Gastroesophageal sphincter (tissue), 4 donors: ENCODE results near the gene RPL13. TPM values are rescaled to one million over a fixed set of nuclear protein-coding genes. Genes with fewer than 3 reads are reported as not detected.

Experiments used
- ATAC-seq: fragments of 150-250 bp; one replicate; pipeline ENCODE4 v1.9.1; 2016; ENCODE audit warnings: mild to moderate bottlenecking, moderate library complexity
- H3K27ac ChIP-seq, 4 donors: fragments of 200-600 bp; sonication (generic) in 3 of 4; 1 replicate in 3 of 4; 2 replicates in 1 of 4; pipeline ENCODE4 v1.5.1; 2016 to 2019
- H3K27me3 ChIP-seq: fragments of 200-600 bp; sonication (generic); one replicate; pipeline ENCODE4 v1.5.1; 2019
- H3K36me3 ChIP-seq, 2 donors: fragments of 200-600 bp; sonication (generic); one replicate each; pipeline ENCODE4 v1.5.1; 2019; ENCODE audit warnings: control low read depth in 1 of 2
- H3K4me1 ChIP-seq, 3 donors: fragments of 200-600 bp; sonication (generic); 1 replicate in 2 of 3; 2 replicates in 1 of 3; pipeline ENCODE4 v1.5.1; 2016 to 2019; ENCODE audit warnings: control low read depth in 2 of 3
- H3K4me3 ChIP-seq, 2 donors: fragments of 200-600 bp; sonication (generic); one replicate each; pipeline ENCODE4 v1.5.1; 2019; ENCODE audit warnings: mild to moderate bottlenecking in 1 of 2, moderate library complexity in 1 of 2
- H3K9me3 ChIP-seq, 3 donors: fragments of 200-600 bp; sonication (generic); one replicate each; pipeline ENCODE4 v1.5.1; 2017 to 2019; ENCODE audit warnings: control low read depth in 2 of 3
- EP300 ChIP-seq: sonication (generic); formaldehyde crosslinking; IDR thresholded peaks from one replicate; pipeline ENCODE4 v1.6.1; 2017; ENCODE audit warnings: antibody characterized with exemption, mild to moderate bottlenecking
- POLR2A ChIP-seq, 2 donors: fragments of 450-650 bp; IDR thresholded peaks; one replicate each; pipeline ENCODE4 v1.6.1; 2017; ENCODE audit warnings: antibody characterized with exemption in 2 of 2, mild to moderate bottlenecking in 2 of 2, moderate library complexity in 1 of 2
- POLR2AphosphoS5 ChIP-seq: sonication (generic); formaldehyde crosslinking; IDR thresholded peaks from one replicate; pipeline ENCODE4 v1.6.1; 2017; ENCODE audit warnings: antibody characterized with exemption
- WGBS, 2 donors: methylation state at CpG; one replicate each; pipeline ENCODE4 v1.1.5; 2018; ENCODE audit warnings: low coverage in 1 of 2; 5-methylcytosine and 5-hydroxymethylcytosine counted together
- total RNA-seq, 4 donors: library from RNA; depleted of rRNA; stranded (reverse); fragments of >200 nt; gene quantifications; one replicate each; pipeline ENCODE4 v1.1.0, GENCODE V29; 2016
- TF ChIP-seq, protein P1 (sequence below), 4 experiments: fragments of 200-600 bp in 2 of 4; fragments of 450-650 bp in 2 of 4; sonication (generic) in 1 of 4; IDR thresholded peaks; one replicate each; pipeline ENCODE4 v1.5.1; 2017 to 2019; ENCODE audit warnings: antibody characterized with exemption in 4 of 4, mild to moderate bottlenecking in 2 of 4, moderate library complexity in 2 of 4

RPL13 gene
- total RNA-seq, 4 donors from 2014 or later = 2,888 to 7,342 (median 4,676) TPM

DNA sequence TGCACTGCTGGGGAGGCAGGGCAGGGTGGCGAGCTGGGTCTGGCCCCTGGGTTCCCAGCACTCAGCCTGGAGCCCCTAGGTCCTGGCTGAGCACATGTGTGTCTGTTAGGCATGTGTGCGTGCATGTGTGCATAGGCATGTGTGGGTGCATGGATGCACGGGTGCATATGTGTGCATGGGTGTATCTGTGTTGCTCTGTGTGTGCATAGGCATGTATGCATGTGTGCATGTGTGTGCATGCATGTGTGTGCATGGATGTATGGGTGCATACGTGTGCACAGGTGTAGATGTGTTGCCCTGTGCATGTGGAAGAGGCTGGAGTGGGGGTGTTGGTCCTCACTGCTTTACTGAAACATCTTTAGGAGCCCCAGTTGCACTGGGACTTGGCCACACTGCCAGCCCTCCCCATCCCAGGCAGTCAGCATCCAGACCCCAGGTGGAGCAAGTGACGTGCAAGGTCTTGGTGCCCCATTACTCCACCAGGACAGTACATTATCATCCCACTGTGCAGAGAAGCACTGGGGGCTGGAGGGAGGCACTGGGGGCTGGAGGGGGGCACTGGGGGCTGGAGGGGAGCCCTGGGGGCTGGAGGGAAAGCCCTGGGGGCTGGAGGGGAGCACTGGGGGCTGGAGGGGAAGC lies 42.6 kb downstream of the RPL13 start:
- Histone ChIP-seq H3K4me1 (peaks cover 0 to 12% (median 0%) of the 10 kb centered on the region in 3 donors), H3K9me3 (no peaks in the 10 kb centered on the region), H3K4me3 (no peak overlapping the region), H3K27me3 (peaks cover 54% of the 10 kb centered on the region), H3K36me3 (no peaks in the 10 kb centered on the region), H3K27ac (no peak overlapping the region)
- ATAC-seq = no peak
- 43% methylated on average over 3 of the region's 5 CpGs; no CpG with 5 or more reads in 1 of the 2 donors for WGBS, 2 donors
- TF ChIP-seq EP300 (no peak), POLR2AphosphoS5 (no peak), POLR2A (IDR thresholded peaks at IDR 0.05) (no peak)
- TF ChIP-seq, protein P1, sequence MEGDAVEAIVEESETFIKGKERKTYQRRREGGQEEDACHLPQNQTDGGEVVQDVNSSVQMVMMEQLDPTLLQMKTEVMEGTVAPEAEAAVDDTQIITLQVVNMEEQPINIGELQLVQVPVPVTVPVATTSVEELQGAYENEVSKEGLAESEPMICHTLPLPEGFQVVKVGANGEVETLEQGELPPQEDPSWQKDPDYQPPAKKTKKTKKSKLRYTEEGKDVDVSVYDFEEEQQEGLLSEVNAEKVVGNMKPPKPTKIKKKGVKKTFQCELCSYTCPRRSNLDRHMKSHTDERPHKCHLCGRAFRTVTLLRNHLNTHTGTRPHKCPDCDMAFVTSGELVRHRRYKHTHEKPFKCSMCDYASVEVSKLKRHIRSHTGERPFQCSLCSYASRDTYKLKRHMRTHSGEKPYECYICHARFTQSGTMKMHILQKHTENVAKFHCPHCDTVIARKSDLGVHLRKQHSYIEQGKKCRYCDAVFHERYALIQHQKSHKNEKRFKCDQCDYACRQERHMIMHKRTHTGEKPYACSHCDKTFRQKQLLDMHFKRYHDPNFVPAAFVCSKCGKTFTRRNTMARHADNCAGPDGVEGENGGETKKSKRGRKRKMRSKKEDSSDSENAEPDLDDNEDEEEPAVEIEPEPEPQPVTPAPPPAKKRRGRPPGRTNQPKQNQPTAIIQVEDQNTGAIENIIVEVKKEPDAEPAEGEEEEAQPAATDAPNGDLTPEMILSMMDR (IDR thresholded peaks at IDR 0.05) = no peak

DNA sequence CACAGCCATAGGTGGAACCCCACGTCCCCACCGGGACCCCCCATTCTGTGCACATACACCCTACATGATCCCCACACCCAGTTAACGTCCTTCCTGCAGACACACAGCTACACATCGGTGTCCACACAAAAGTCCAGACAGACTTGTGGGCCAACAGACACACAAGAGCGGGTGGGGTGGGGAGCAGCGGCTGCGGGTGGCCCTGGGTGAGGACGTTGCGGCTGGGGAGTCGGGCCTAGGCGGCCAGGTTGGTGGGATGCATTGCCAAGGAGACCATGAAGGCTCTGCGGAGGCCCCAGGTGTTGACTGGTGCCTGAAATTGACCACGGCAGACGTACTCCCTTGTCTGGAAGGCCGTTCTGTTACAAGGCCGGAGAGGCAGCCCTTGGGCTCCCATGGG lies 44.3 kb downstream of the RPL13 start:
- TF ChIP-seq EP300 (no peak), POLR2AphosphoS5 (no peak), POLR2A (IDR thresholded peaks at IDR 0.05) (no peak)
- TF ChIP-seq, protein P1 (IDR thresholded peaks at IDR 0.05) = no peak
- peaks cover 0 to 12% (median 0%) of the 10 kb centered on the region in 3 donors for H3K4me1 ChIP-seq
- no peaks in the 10 kb centered on the region for H3K36me3 ChIP-seq
- no peaks in the 10 kb centered on the region for H3K9me3 ChIP-seq
- H3K4me3 ChIP-seq = no peak overlapping the region
- H3K27me3 ChIP-seq = peaks cover 70% of the 10 kb centered on the region
- ATAC-seq = no peak
- no peak overlapping the region for H3K27ac ChIP-seq
- 80 to 88% methylated on average over 2 to 4 of the region's 16 CpGs for WGBS, 2 donors

DNA sequence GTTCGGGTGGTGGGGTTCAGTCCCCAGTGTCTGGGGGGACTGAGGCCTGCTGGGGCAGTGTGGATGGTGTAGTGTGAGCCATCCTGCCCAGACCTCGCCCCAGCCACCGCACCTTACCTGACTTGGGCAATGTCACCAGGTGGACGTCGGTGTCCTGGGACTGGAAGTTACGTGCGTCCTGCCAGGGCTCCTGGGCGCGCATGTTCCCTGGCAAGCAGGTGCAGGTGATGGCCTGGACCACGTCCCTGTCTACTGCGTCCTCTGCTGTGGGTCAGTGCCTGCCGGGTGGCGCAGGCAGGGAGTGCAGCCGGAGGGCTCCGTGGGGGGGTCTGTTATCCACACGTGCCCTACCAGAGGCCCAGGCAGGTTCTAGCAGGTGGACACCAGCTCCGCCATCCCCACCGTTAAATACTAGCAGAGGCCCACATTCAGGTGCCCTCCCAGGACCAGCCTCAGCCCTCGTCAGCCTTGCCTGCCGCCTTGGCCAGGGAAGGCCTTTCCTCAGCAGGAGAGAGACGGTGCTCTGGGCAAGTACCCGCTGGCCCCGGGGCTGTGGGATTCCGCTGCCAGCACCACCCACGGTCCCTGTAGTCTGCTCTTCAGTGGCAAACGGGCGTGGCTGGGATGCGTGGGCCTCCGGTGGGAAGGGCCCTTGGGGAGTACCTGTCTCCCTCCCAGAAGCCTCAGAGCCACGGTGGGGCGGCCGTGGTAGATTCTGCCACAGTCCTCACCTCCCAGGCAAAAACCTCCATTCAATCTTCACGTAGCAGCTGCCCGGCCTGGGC lies 44.9 kb downstream of the RPL13 start:
- H3K27ac ChIP-seq = no peak overlapping the region
- H3K27me3 ChIP-seq = peaks cover 70% of the 10 kb centered on the region
- WGBS, 2 donors = 73 to 90% methylated on average over 2 to 6 of the region's 34 CpGs
- TF ChIP-seq, protein P1 (IDR thresholded peaks at IDR 0.05) = no peak
- TF ChIP-seq EP300 (no peak), POLR2AphosphoS5 (no peak), POLR2A (IDR thresholded peaks at IDR 0.05) (no peak)
- no peaks in the 10 kb centered on the region for H3K9me3 ChIP-seq
- no peak overlapping the region for H3K4me3 ChIP-seq
- no peak for ATAC-seq
- H3K4me1 ChIP-seq = peaks cover 0 to 12% (median 0%) of the 10 kb centered on the region in 3 donors
- no peaks in the 10 kb centered on the region for H3K36me3 ChIP-seq

DNA sequence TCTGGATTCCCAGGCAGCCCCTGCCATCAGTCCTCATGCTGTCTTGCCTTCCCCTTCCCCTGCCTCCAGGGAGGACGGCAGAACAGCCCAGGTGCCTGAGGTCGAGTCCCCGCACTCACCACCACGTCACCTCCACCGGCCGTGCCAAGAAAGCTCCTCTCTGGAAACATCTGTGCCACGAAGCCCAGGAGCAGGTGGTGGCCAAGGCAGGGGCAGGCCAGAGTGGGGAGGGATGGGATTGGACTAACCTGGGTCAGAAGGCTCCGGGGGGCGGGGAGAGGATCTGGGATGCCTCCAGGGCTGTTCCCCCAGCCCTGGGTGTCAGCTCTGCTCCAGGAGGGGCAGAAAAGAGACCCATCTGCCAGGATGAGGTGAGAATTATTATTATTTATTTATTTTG lies 45.5 kb downstream of the RPL13 start:
- no peaks in the 10 kb centered on the region for H3K36me3 ChIP-seq
- H3K4me3 ChIP-seq = no peak overlapping the region
- WGBS, 2 donors = 67% methylated on average over 2 of the region's 9 CpGs; no CpG with 5 or more reads in 1 of the 2 donors
- no peaks in the 10 kb centered on the region for H3K9me3 ChIP-seq
- ATAC-seq = no peak
- H3K4me1 ChIP-seq = peaks cover 0 to 12% (median 0%) of the 10 kb centered on the region in 3 donors
- peaks cover 74% of the 10 kb centered on the region for H3K27me3 ChIP-seq
- TF ChIP-seq POLR2A (IDR thresholded peaks at IDR 0.05) (no peak), EP300 (no peak), POLR2AphosphoS5 (no peak)
- TF ChIP-seq, protein P1 (IDR thresholded peaks at IDR 0.05) = no peak
- no peak overlapping the region for H3K27ac ChIP-seq
